ENCODE data around the gene NAT16.

DNA sequence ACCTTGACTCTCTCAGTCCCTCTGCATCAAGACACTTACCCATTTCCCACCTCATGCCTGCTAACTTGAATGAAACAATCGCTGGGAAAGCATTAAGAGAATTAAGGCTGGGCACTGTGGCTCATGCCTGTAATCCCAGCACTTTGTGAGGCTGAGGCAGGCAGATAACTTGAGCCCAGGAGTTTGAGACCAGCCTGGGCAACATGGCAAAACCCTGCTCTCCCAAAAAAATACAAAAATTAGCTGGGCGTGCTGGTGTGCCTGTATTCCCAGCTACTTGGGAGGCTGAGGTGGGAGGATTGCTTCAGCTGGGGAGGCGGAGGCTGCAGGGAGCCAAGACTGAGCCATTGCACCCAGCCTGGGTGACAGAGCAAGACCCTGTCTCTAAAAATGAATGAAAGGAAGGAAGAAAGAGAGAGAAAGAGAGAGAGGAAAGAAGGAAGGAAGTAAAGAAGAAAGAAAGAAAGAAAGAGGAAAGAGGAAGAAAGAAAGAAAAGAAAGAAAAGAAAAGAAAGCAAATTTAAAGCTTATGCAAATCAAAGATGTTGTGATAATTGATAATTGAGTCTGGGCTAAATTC is 52.5 kb downstream of the NAT16 start:
- TF ChIP-seq CTCF (IDR thresholded peaks at IDR 0.05) (no peak), POLR2A (IDR thresholded peaks at IDR 0.05) (no peak)
